NCI-H524 (cell line): ENCODE measurements around the gene EARS2.

Experiments used
- DNase-seq, 2 experiments: peaks; one replicate each; lab custom pipeline; 2025; lab: John Stamatoyannopoulos, UW

EARS2 gene

GRCh38 chr16:23482778-23483177 is 74.4 kb downstream of the EARS2 start:
- no peak for DNase-seq

- DNase-seq = no peak
Observed at GRCh38 chr16:23480257-23480656, 76.9 kb downstream of the EARS2 start.

- DNase-seq = no peak
Observed at GRCh38 chr16:23479138-23479537, 78.0 kb downstream of the EARS2 start.

- no peak for DNase-seq
Observed at GRCh38 chr16:23478566-23478965, 78.6 kb downstream of the EARS2 start.

- no peak for DNase-seq
Observed at GRCh38 chr16:23476289-23476688, 80.9 kb downstream of the EARS2 start.
